SK-N-SH (cell line): Measurements from ENCODE around the gene KCNH4. TPM values are rescaled to one million over a fixed set of nuclear protein-coding genes. Genes with fewer than 3 reads are reported as not detected.
"Not testable (repeated sequence)": the region's sequence is repeated elsewhere in the genome, so short reads cannot be mapped to it uniquely, and the experiment has no call there.

ENCODE experiments used
- CTCF ChIA-PET: fragments of 300-600, 350-600 bp; formaldehyde crosslinking; extraction: SDS; loops from one replicate; lab custom pipeline; 2021; lab: Yijun Ruan, JAX
- POLR2A ChIA-PET: fragments of 350-600 bp; sonication (Branson Sonifier 250); formaldehyde crosslinking; extraction: SDS; loops from one replicate; lab custom pipeline; 2020; ENCODE audit warnings: antibody characterized with exemption, inconsistent platforms; lab: Yijun Ruan, JAX
- DNase-seq: peaks from one replicate; pipeline ENCODE4 v3.0.0; 2012
- H2AFZ ChIP-seq: fragments of 200-600 bp; sonication (generic); 2 replicates; pipeline ENCODE4 v1.8.1; 2016; ENCODE audit warnings: antibody characterized with exemption, mild to moderate bottlenecking, low read depth
- H3F3A ChIP-seq: fragments of 200-600 bp; sonication (generic); replicated peaks from 2 replicates; pipeline ENCODE3; 2016; ENCODE audit warnings: antibody characterized with exemption, mild to moderate bottlenecking; ENCODE audit not compliant: insufficient read depth
- H3K27ac ChIP-seq, 2 experiments: fragments of 200-500 bp in 1 of 2; fragments of 200-600 bp in 1 of 2; sonication (Bioruptor generic) in 1 of 2; sonication (generic), shearing (Covaris generic) in 1 of 2; 2 replicates each; pipeline versions ENCODE4 v1.5.1 to v1.6.1; 2014 to 2016; ENCODE audit warnings: low read depth in 2 of 2, inconsistent platforms in 1 of 2, low read length in 1 of 2, mild to moderate bottlenecking in 1 of 2, mixed read lengths in 1 of 2
- H3K27me3 ChIP-seq: fragments of 200-600 bp; sonication (generic), shearing (Covaris generic); 2 replicates; pipeline ENCODE4 v1.6.1; 2016; ENCODE audit warnings: mixed run types; ENCODE audit not compliant: insufficient read depth
- H3K36me3 ChIP-seq, 2 experiments: fragments of 200-500 bp in 1 of 2; fragments of 200-600 bp in 1 of 2; sonication (Bioruptor generic) in 1 of 2; sonication (generic) in 1 of 2; replicated peaks in 1 of 2; 2 replicates each; pipeline versions ENCODE3 to v1.5.1; 2014 to 2016; ENCODE audit warnings: low read length in 1 of 2, mild to moderate bottlenecking in 1 of 2; ENCODE audit not compliant: insufficient read depth in 2 of 2, control insufficient read depth in 1 of 2
- H3K4me1 ChIP-seq, 2 experiments: fragments of 200-500 bp in 1 of 2; fragments of 200-600 bp in 1 of 2; sonication (Bioruptor generic) in 1 of 2; sonication (generic), shearing (Covaris generic) in 1 of 2; 2 replicates each; pipeline versions ENCODE4 v1.5.1 to v1.6.1; 2014 to 2016; ENCODE audit warnings: low read depth in 1 of 2, low read length in 1 of 2, mixed run types in 1 of 2; ENCODE audit not compliant: insufficient read depth in 2 of 2, control insufficient read depth in 1 of 2
- H3K4me2 ChIP-seq: fragments of 200-600 bp; sonication (generic), shearing (Covaris generic); 2 replicates; pipeline ENCODE4 v1.6.1; 2017; ENCODE audit warnings: mixed run types
- H3K4me3 ChIP-seq, 2 experiments: fragments of 200-500 bp in 1 of 2; fragments of 200-600 bp in 1 of 2; sonication (Bioruptor generic) in 1 of 2; sonication (generic), shearing (Covaris generic) in 1 of 2; 2 replicates each; pipeline versions ENCODE4 v1.5.1 to v1.8.1; 2014 to 2016; ENCODE audit warnings: low read depth in 2 of 2, inconsistent platforms in 1 of 2, low read length in 1 of 2, mild to moderate bottlenecking in 1 of 2, mixed read lengths in 1 of 2, moderate library complexity in 1 of 2
- H3K79me2 ChIP-seq: fragments of 200-600 bp; sonication (generic); 2 replicates; pipeline ENCODE4 v1.8.1; 2017; ENCODE audit warnings: mild to moderate bottlenecking; ENCODE audit not compliant: insufficient read depth
- H3K9ac ChIP-seq: fragments of 200-600 bp; sonication (generic); 2 replicates; pipeline ENCODE4 v1.6.1; 2017; ENCODE audit warnings: mixed run types
- H3K9me2 ChIP-seq: fragments of 200-600 bp; sonication (generic); 2 replicates; pipeline ENCODE4 v1.6.1; 2017; ENCODE audit warnings: mixed run types
- H3K9me3 ChIP-seq: fragments of 200-600 bp; sonication (generic); 2 replicates; pipeline ENCODE4 v1.6.1; 2017; ENCODE audit warnings: mixed run types, mild to moderate bottlenecking, moderate library complexity
- H4K20me1 ChIP-seq: fragments of 200-600 bp; sonication (generic); 2 replicates; pipeline ENCODE4 v1.6.1; 2017; ENCODE audit warnings: mild to moderate bottlenecking, mixed run types; ENCODE audit not compliant: insufficient read depth
- FOSL2 ChIP-seq: IDR thresholded peaks from 2 replicates; pipeline ENCODE4 v1.4.0; 2012; ENCODE audit warnings: low read depth, mild to moderate bottlenecking, moderate library complexity, borderline replicate concordance
- JUND ChIP-seq: IDR thresholded peaks from 2 replicates; pipeline ENCODE4 v1.4.0; 2012
- RXRA ChIP-seq: IDR thresholded peaks from 2 replicates; pipeline ENCODE4 v1.4.0; 2012; ENCODE audit warnings: low read depth, mild to moderate bottlenecking, borderline replicate concordance
- TCF12 ChIP-seq: IDR thresholded peaks from 2 replicates; pipeline ENCODE4 v1.4.0; 2012
- YY1 ChIP-seq: IDR thresholded peaks from 2 replicates; pipeline ENCODE4 v1.4.0; 2012; ENCODE audit warnings: low read depth, mild to moderate bottlenecking
- WGBS: methylation state at CpG from one replicate; pipeline ENCODE4 v1.1.6; 2017; ENCODE audit warnings: low lambda C conversion rate; 5-methylcytosine and 5-hydroxymethylcytosine counted together
- polyA plus RNA-seq, 3 experiments: library from polyadenylated mRNA; depleted of rRNA; stranded (reverse); fragments of >200 nt; gene quantifications; 2 replicates each; pipeline ENCODE4 v1.2.3, GENCODE V29; 2012
- TF ChIP-seq, protein P1 (sequence below): IDR thresholded peaks from 2 replicates; pipeline ENCODE4 v1.4.0; 2012; ENCODE audit warnings: low read depth
- TF ChIP-seq, protein P2 (sequence below): IDR thresholded peaks from 2 replicates; pipeline ENCODE4 v1.4.0; 2012; ENCODE audit warnings: low read depth, borderline replicate concordance

KCNH4 gene
- polyA plus RNA-seq, 1 of the 3 experiments (the other 2 are of a cell fraction), result 0.46 TPM

DNA sequence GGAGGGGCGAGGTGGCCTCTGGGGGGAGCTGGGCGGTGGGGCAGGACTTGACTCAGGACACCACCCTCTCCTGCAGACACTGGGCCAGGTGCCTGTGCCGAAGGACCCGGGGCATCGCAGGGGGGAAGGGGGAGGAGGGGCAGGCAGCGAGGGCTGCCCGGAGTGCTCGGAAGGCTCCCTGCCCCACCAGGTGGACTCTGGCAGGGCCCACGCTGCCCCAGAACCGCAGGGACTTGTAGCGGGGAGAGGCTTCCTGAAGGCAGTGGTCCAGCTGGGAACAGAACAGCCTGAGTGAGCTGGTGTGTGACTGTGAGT is 8.7 kb upstream of the KCNH4 start:
- 80% methylated on average over 7 of the region's 11 CpGs for WGBS
- Histone ChIP-seq H3K27me3 (no peaks in the 10 kb centered on the region), H3K36me3 (no peaks in the 10 kb centered on the region), H3K27ac (no peak overlapping the region), H3K4me2 (no peak overlapping the region), H3K4me3 (no peak overlapping the region), H3K79me2 (no peaks in the 10 kb centered on the region), H4K20me1 (no peaks in the 10 kb centered on the region), H3K9me2 (no peaks in the 10 kb centered on the region), H2AFZ (no peak overlapping the region), H3K9me3 (no peaks in the 10 kb centered on the region), H3F3A (no peaks in the 10 kb centered on the region), H3K9ac (no peak overlapping the region), H3K4me1 (peaks cover 0 to 12% of the 10 kb centered on the region in 2 experiments; a peak in 1 of 4 replicates)
- TF ChIP-seq, protein P1, sequence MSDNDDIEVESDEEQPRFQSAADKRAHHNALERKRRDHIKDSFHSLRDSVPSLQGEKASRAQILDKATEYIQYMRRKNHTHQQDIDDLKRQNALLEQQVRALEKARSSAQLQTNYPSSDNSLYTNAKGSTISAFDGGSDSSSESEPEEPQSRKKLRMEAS, result no peak
- ChIA-PET POLR2A (no interaction called here), CTCF (interaction anchor here (1.0 kb wide), 1 partner anchor 9 kb away, joined by 3 read pairs; the partner anchor contains the start of gene KCNH4)
- DNase-seq, result peak; percentile 4

DNA sequence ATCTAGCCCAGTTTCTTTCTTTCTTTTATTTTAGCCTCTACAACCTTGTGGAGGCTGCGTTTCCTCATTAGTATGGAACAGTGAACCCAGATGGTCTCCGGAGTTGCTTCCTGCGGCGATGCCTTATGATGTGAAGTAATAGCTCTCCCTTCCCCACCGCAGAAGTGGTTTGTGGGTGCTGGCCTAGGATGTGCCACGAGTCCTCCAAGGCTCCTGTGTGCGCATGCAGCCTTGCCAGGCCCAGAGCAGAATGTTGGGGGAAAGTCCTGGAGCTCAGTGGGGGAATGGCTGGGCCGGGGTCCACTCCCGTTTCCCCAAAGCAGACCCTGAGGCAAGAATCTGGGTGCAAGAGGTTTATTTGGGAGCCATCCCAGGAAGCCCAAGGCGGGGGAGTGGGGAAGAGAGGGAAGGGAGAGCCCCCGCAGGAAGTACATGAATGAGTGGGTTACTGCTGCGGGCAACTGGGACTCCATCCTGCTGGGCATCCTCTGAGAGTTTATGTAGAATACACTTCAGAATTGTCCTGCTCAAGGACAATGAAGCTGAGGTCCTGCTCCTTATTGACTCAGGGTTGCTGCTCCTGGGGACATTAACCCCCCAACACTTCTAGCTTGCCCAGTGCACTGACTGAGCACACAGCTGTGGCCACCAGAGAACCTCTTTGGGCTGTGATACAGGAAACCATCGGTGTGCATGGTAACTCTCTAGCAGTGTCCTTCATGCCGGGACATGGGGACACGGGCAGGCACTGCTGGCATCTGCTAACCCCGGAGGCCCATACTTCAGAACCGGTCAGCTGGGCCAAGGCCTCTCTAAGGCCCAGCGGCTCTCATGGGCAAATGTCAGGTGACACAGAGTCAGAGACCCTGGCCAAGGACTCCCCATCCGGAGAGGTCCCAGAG is 8.1 kb upstream of the KCNH4 start:
- no peaks in the 10 kb centered on the region for H3K79me2 ChIP-seq
- no peaks in the 10 kb centered on the region for H3K27me3 ChIP-seq
- H3K9me2 ChIP-seq, result no peaks in the 10 kb centered on the region
- no peaks in the 10 kb centered on the region for H3K9me3 ChIP-seq
- DNase-seq, result peak; percentile 1
- H3F3A ChIP-seq, result no peaks in the 10 kb centered on the region
- no peak overlapping the region for H3K9ac ChIP-seq
- POLR2A ChIA-PET, result no interaction called here
- TF ChIP-seq YY1, result no peak
- TF ChIP-seq JUND, result no peak
- TF ChIP-seq TCF12, result no peak
- TF ChIP-seq RXRA, result no peak
- H3K4me2 ChIP-seq, result no peak overlapping the region
- H3K4me1 ChIP-seq, result peaks cover 0 to 11% of the 10 kb centered on the region in 2 experiments; a peak in 1 of 4 replicates
- CTCF ChIA-PET, result interaction anchor here (0.6 to 1.0 kb wide), 3 partner anchors 8 to 298 kb away, joined by 3 read pairs; partner anchors contain the start of gene KCNH4
- H3K4me3 ChIP-seq, result no peak overlapping the region
- H3K27ac ChIP-seq, result no peak overlapping the region
- no peaks in the 10 kb centered on the region for H4K20me1 ChIP-seq
- H2AFZ ChIP-seq, result no peak overlapping the region
- H3K36me3 ChIP-seq, result no peaks in the 10 kb centered on the region
- WGBS, result 85% methylated on average over 17 of the region's 19 CpGs

DNA sequence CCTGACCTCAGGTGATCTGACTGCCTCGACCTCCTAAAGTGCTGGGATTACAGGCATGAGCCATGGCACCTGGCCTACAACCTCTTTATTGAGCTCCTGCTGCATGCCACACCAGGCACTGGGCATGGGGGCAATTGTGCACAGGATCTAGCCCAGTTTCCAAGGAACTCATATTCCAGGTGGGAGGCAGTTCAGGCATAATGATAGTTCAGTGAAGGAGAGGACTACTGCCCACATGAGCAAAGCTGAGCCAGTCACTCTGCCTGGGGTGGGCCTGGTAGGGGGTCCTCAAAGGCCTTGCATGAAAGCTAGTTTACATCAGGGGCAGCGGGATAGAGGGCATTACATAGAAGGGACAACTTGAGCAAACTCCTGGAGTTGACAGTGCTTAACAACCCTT is 6.9 kb upstream of the KCNH4 start:
- peak; percentile 2 for DNase-seq
- TF ChIP-seq, protein P2, sequence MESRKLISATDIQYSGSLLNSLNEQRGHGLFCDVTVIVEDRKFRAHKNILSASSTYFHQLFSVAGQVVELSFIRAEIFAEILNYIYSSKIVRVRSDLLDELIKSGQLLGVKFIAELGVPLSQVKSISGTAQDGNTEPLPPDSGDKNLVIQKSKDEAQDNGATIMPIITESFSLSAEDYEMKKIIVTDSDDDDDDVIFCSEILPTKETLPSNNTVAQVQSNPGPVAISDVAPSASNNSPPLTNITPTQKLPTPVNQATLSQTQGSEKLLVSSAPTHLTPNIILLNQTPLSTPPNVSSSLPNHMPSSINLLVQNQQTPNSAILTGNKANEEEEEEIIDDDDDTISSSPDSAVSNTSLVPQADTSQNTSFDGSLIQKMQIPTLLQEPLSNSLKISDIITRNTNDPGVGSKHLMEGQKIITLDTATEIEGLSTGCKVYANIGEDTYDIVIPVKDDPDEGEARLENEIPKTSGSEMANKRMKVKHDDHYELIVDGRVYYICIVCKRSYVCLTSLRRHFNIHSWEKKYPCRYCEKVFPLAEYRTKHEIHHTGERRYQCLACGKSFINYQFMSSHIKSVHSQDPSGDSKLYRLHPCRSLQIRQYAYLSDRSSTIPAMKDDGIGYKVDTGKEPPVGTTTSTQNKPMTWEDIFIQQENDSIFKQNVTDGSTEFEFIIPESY, result no peak
- TF ChIP-seq, protein P1, result no peak
- no peak for TF ChIP-seq FOSL2
- Histone ChIP-seq H2AFZ (no peak overlapping the region), H3K4me3 (no peak overlapping the region), H3K4me1 (peaks cover under 1 to 3% of the 10 kb centered on the region in 2 experiments; a peak in 2 of 4 replicates), H3F3A (peaks cover 2% of the 10 kb centered on the region), H3K27ac (no peak overlapping the region), H3K9me3 (no peaks in the 10 kb centered on the region), H3K36me3 (no peaks in the 10 kb centered on the region), H4K20me1 (no peaks in the 10 kb centered on the region), H3K27me3 (no peaks in the 10 kb centered on the region), H3K79me2 (no peaks in the 10 kb centered on the region), H3K9ac (no peak overlapping the region), H3K9me2 (no peaks in the 10 kb centered on the region), H3K4me2 (no peak overlapping the region)
- POLR2A ChIA-PET, result interaction anchor here (0.6 kb wide), 1 partner anchor 44 kb away, joined by 3 read pairs; no protein-coding TSS in a partner anchor
- CTCF ChIA-PET, result interaction anchor here (1.1 kb wide), 2 partner anchors 8 to 120 kb away, joined by 3 read pairs; no protein-coding TSS in a partner anchor
- WGBS, result 69% methylated on average over 2 of the region's 2 CpGs

DNA sequence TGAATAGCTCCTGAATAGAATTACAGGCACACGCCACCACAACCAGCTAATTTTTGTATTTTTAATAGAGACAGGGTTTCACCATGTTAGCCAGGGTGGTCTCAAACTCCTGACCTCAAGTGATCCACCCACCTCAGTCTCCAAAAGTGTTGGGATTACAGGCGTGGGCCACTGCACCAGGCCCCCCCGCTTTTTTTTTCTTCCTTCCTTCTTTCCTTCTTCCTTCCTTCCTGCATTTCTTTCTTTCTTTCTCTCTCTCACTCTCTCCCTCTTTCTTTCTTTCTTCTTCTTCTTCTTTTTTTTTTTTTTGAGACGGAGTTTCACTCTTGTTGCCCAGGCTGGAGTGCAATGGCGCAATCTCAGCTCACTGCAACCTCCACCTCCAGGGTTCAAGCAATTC is 5.2 kb upstream of the KCNH4 start:
- DNase-seq, H4K20me1 ChIP-seq, H3K79me2 ChIP-seq, H3K27ac ChIP-seq, H3K4me2 ChIP-seq, H2AFZ ChIP-seq, H3K9me2 ChIP-seq, H3K9me3 ChIP-seq, H3K36me3 ChIP-seq, CTCF ChIA-PET, H3K27me3 ChIP-seq, H3K9ac ChIP-seq, H3K4me1 ChIP-seq, H3K4me3 ChIP-seq: not testable (repeated sequence)
- peaks cover 11% of the 10 kb centered on the region for H3F3A ChIP-seq
- WGBS, result 95% methylated on average over 5 of the region's 5 CpGs
- POLR2A ChIA-PET, result interaction anchor here (3.2 kb wide), 1 partner anchor 8 kb away, joined by 12 read pairs; the partner anchor contains the start of gene GHDC
